ENCODE results near the gene GOLM1. TPM values are rescaled to one million over a fixed set of nuclear protein-coding genes. Genes with fewer than 3 reads are reported as not detected.

The GOLM1 gene
- total and polyA plus RNA-seq, 9 of the 15 experiments (the other 6 are each of a cell fraction or from before 2014, with no cell fraction given), result 0.09 to 0.96 (median 0.40) TPM; not detected in 4

GRCh38 chr9:86040861-86041155 lies 58.5 kb downstream of the GOLM1 start:
- in situ Hi-C loops (cut with MboI) (no loop called here), intact Hi-C loops (cut with micrococcal nuclease) (no loop called here)
- no peak overlapping the region for H3K4me2 ChIP-seq (ENCODE audit: insufficient read depth, low read length)
- H3K9ac ChIP-seq (ENCODE audit: insufficient read depth in 1 of 2, low read depth in 2 of 2, low read length in 2 of 2), result no peak overlapping the region
- H3K9me1 ChIP-seq (ENCODE audit: control insufficient read depth, insufficient read depth, low read length), result no peaks in the 10 kb centered on the region
- CTCF ChIA-PET (ENCODE audit: low intra/inter-chr PET ratio), result no interaction called here
- FAIRE-seq, result no peak
- DNase-seq (ENCODE audit: extremely low read depth in 1 of 4, low spot score in 3 of 4), result no peak
- no peaks in the 10 kb centered on the region for H3K79me2 ChIP-seq (ENCODE audit: control insufficient read depth, insufficient read depth, low read length)
- 0% methylated on average over 3 of the region's 3 CpGs for WGBS (ENCODE audit: insufficient coverage, low coverage, missing lambda C conversion rate)
- no peak overlapping the region for H3K4me3 ChIP-seq
- no TSS peak for BruUV-seq (replicated peaks)
- H3K27me3 ChIP-seq (ENCODE audit: control insufficient read depth in 2 of 2, insufficient read depth in 2 of 2, low read length in 2 of 2), result peaks cover 10 to 35% of the 10 kb centered on the region in 2 experiments; a peak in 4 of 5 replicates
- H3K9me3 ChIP-seq (replicated peaks; ENCODE audit: control insufficient read depth, insufficient read depth, low read depth, low read length), result no peaks in the 10 kb centered on the region
- no peak overlapping the region for H3K27ac ChIP-seq (ENCODE audit: extremely low read depth, low read depth, low read length)
- no peaks in the 10 kb centered on the region for H3K36me3 ChIP-seq (ENCODE audit: control insufficient read depth, insufficient read depth, low read length)
- H2AFZ ChIP-seq (ENCODE audit: low read depth, low read length), result no peak overlapping the region
- POLR2A ChIA-PET, result no interaction called here
- H3K4me1 ChIP-seq (replicated peaks in 1 of 2; ENCODE audit: control insufficient read depth in 2 of 2, insufficient read depth in 2 of 2, low read length in 2 of 2), result no peaks in the 10 kb centered on the region; a peak in 1 of 5 replicates
- no peak for ATAC-seq
- 0 out of 2 replicates have a peak, but pooled peaks cover 5% of the 10 kb centered on the region for H4K20me1 ChIP-seq (replicated peaks; ENCODE audit: control insufficient read depth, insufficient read depth, low read length)
- no peak for TF ChIP-seq PHB (CRISPR knock-in tag; IDR thresholded peaks at IDR 0.05)
- TF ChIP-seq MXI1 (IDR thresholded peaks at IDR 0.05; ENCODE audit: low read depth, low read length), result no peak
- no peak for TF ChIP-seq STAT6 (CRISPR knock-in tag; IDR thresholded peaks at IDR 0.05)
- TF ChIP-seq ZNF445 (CRISPR knock-in tag; IDR thresholded peaks at IDR 0.05; ENCODE audit: low read depth), result no peak
- no peak for TF ChIP-seq SIN3A (IDR thresholded peaks at IDR 0.05; ENCODE audit: borderline replicate concordance in 2 of 2, control insufficient read depth in 1 of 2, low read depth in 2 of 2, low read length in 2 of 2)
- TF ChIP-seq LARP7 (IDR thresholded peaks at IDR 0.05), result no peak
- no peak for TF ChIP-seq NONO (IDR thresholded peaks at IDR 0.05; ENCODE audit: low read depth in 2 of 2, low read length in 1 of 2)
- no peak for TF ChIP-seq ZBTB17 (CRISPR knock-in tag; IDR thresholded peaks at IDR 0.05)
- no peak for TF ChIP-seq KLF13 (tag; IDR thresholded peaks at IDR 0.05; ENCODE audit: borderline replicate concordance, low read depth)
- TF ChIP-seq ZNF699 (CRISPR knock-in tag; IDR thresholded peaks at IDR 0.05; ENCODE audit: insufficient replicate concordance), result no peak
- TF ChIP-seq ZNF740 (CRISPR knock-in tag; IDR thresholded peaks at IDR 0.05), result no peak
- no peak for TF ChIP-seq ZNF740 (tag; IDR thresholded peaks at IDR 0.05)
- TF ChIP-seq POLR2AphosphoS2 (IDR thresholded peaks at IDR 0.05; ENCODE audit: low read length), result no peak
- no peak for TF ChIP-seq VEZF1 (CRISPR knock-in tag; IDR thresholded peaks at IDR 0.05)
- TF ChIP-seq KDM5B (IDR thresholded peaks at IDR 0.05; ENCODE audit: insufficient replicate concordance, low read depth, low read length), result no peak
- no peak for TF ChIP-seq GATAD2B (IDR thresholded peaks at IDR 0.05; ENCODE audit: borderline replicate concordance)
- TF ChIP-seq HDAC2 (IDR thresholded peaks at IDR 0.05), result no peak
- TF ChIP-seq ETS1 (conservative IDR thresholded peaks at IDR 0.05; ENCODE audit: control insufficient read depth, low read depth, low read length), result no peak

Measured in K562 (cell line).